Lower lobe of right lung (tissue), 2 donors: ENCODE data around the gene SLC16A13. TPM values are rescaled to one million over a fixed set of nuclear protein-coding genes. Genes with fewer than 3 reads are reported as not detected.

Source experiments
- ATAC-seq, 2 donors: fragments of 200-7000 bp; cut with Tn5 transposase; one replicate each; pipeline ENCODE4 v1.9.1; 2020 to 2022; ENCODE audit warnings: mild to moderate bottlenecking in 2 of 2, moderate library complexity in 2 of 2
- DNase-seq: peaks from one replicate; pipeline ENCODE4 v3.0.0-alpha.2; 2020
- H3K27ac ChIP-seq: fragments of 200-600 bp; one replicate; pipeline ENCODE4 v1.8.0; 2022
- H3K27me3 ChIP-seq: fragments of 200-600 bp; one replicate; pipeline ENCODE4 v1.8.0; 2022; ENCODE audit warnings: low read depth
- H3K36me3 ChIP-seq: fragments of 200-600 bp; one replicate; pipeline ENCODE4 v1.8.0; 2022; ENCODE audit warnings: mild to moderate bottlenecking
- H3K4me1 ChIP-seq: fragments of 200-600 bp; one replicate; pipeline ENCODE4 v1.8.0; 2022
- H3K4me3 ChIP-seq: fragments of 200-600 bp; one replicate; pipeline ENCODE4 v1.8.0; 2022; ENCODE audit warnings: mild to moderate bottlenecking
- H3K9me3 ChIP-seq: fragments of 200-600 bp; one replicate; pipeline ENCODE4 v1.8.0; 2022
- intact Hi-C: fragments of 100-400 bp; cut with DNase I; formaldehyde crosslinking; loops from one replicate; pipeline ENCODE4 v1.11.0; 2022
- total RNA-seq: library from RNA; stranded (reverse); fragmentation: NEBNext Ultra II Directional; extraction: Animal tissue kit (Norgen Biotek cat#: 25700); gene quantifications from one replicate; pipeline ENCODE4 v1.2.1, GENCODE V29; 2021
- TF ChIP-seq, protein P1 (sequence below): fragments of 200-600 bp; IDR thresholded peaks from one replicate; pipeline ENCODE4 v1.8.0; 2022; ENCODE audit warnings: antibody characterized with exemption, mild to moderate bottlenecking
- donor health status: DM: no; HTN: yes; CAD: no; lungs with severe emphysema.

The SLC16A13 gene
- total RNA-seq, 1 donor from 2014 or later = 9.9 TPM

DNA sequence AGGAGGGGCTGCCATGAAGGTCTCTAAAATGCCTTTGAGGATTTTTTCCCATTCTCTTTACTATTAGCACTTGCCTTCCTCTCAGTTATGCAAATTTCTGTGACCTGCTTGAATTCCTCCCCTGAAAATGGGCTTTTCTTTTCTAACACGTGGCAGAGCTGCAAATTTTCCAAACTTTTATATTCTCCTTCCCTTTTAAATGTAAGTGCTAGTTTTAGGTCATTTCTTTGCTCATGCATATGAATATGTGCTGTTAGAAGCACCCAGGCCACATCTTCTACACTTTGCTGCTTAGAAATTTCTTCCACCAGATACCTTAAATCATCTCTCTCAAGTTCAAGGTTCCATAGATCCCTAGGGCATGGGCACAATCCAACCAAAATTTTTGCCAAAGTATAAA, 32.5 kb downstream of the SLC16A13 start:
- intact Hi-C loops = no loop called here
- Histone ChIP-seq H3K4me1 (no peaks in the 10 kb centered on the region), H3K4me3 (no peak overlapping the region), H3K27ac (no peak overlapping the region), H3K9me3 (peaks cover 5% of the 10 kb centered on the region), H3K36me3 (no peaks in the 10 kb centered on the region), H3K27me3 (no peaks in the 10 kb centered on the region)
- ATAC-seq (no peak), DNase-seq (no peak)
- TF ChIP-seq, protein P1, sequence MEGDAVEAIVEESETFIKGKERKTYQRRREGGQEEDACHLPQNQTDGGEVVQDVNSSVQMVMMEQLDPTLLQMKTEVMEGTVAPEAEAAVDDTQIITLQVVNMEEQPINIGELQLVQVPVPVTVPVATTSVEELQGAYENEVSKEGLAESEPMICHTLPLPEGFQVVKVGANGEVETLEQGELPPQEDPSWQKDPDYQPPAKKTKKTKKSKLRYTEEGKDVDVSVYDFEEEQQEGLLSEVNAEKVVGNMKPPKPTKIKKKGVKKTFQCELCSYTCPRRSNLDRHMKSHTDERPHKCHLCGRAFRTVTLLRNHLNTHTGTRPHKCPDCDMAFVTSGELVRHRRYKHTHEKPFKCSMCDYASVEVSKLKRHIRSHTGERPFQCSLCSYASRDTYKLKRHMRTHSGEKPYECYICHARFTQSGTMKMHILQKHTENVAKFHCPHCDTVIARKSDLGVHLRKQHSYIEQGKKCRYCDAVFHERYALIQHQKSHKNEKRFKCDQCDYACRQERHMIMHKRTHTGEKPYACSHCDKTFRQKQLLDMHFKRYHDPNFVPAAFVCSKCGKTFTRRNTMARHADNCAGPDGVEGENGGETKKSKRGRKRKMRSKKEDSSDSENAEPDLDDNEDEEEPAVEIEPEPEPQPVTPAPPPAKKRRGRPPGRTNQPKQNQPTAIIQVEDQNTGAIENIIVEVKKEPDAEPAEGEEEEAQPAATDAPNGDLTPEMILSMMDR = no peak

DNA sequence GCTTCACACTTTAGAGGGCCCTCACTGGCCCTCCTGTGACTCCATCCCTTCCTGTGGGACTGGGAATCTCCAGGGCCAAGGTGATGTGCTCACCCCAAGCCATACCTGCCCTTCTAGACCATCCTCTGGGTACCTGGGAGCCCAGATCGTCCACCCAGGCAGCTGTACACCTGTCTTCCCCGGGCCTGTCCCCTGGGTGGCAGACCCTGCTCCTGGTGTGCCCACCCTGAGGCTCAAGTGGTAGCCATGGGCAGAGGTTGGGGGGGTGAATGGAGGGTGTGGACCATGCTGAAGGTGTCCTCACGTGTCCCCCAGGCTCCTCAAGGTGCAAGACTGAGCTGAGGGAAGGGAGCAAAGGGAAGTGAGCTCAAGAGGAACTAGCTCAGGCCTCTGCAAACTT, 34.9 kb downstream of the SLC16A13 start:
- no peak overlapping the region for H3K4me3 ChIP-seq
- ATAC-seq (peak in 1 of 2 donors; percentile 25), DNase-seq (no peak)
- H3K27me3 ChIP-seq = no peaks in the 10 kb centered on the region
- no peak overlapping the region for H3K27ac ChIP-seq
- TF ChIP-seq, protein P1 = no peak
- no peaks in the 10 kb centered on the region for H3K4me1 ChIP-seq
- peaks cover 5% of the 10 kb centered on the region for H3K9me3 ChIP-seq
- H3K36me3 ChIP-seq = no peaks in the 10 kb centered on the region
- intact Hi-C loops = no loop called here

DNA sequence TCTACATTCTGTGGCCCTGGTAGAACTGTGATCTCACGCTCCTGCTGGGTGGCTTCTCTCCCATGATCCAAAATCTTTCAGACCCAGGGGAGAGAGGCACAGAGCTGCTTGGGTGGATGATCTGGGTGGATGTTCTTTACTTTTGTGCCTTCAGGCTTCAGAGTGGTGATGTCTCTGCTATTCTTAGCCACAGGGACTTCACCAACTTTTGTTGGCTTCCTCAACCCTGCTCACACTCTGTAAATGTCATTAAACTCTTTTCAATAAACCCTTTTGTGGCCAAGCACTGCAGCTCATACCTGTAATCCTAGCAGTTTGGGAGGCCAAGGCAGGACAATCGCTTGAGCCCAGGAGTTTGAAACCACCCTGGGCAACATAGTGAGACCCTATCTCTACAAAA, 36.6 kb downstream of the SLC16A13 start:
- peaks cover 5% of the 10 kb centered on the region for H3K9me3 ChIP-seq
- intact Hi-C loops = no loop called here
- H3K36me3 ChIP-seq = no peaks in the 10 kb centered on the region
- ATAC-seq = no peak
- H3K27ac ChIP-seq = no peak overlapping the region
- no peaks in the 10 kb centered on the region for H3K27me3 ChIP-seq
- no peaks in the 10 kb centered on the region for H3K4me1 ChIP-seq
- TF ChIP-seq, protein P1 = no peak
- no peak overlapping the region for H3K4me3 ChIP-seq
- no peak for DNase-seq

DNA sequence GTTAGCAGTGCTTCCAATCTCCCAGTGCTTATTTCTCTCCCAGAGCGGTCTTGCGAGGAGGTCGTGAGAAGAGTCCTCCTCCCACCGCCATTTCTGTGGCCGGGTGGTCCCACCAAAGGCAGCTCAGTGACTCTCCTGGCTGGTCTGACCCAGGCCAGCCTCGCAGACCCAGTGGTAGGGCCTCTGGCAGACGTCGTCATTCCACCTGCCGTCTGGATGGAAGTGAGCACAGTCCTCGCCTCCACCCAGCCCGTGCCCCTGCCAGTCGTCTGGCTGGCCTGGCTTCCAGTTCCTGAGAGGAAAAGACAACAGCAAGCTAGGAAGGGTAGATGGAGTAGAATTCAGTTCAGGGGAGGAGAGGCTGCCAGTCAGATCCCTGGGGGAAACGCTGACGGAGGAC, 39.1 kb downstream of the SLC16A13 start:
- ATAC-seq (no peak), DNase-seq (no peak)
- TF ChIP-seq, protein P1 = no peak
- Histone ChIP-seq H3K4me1 (peaks cover 4% of the 10 kb centered on the region), H3K36me3 (no peaks in the 10 kb centered on the region), H3K27me3 (no peaks in the 10 kb centered on the region), H3K9me3 (no peaks in the 10 kb centered on the region), H3K4me3 (no peak overlapping the region), H3K27ac (no peak overlapping the region)
- intact Hi-C loops = no loop called here

GRCh38 chr17:7077911-7078546, 42.2 kb downstream of the SLC16A13 start:
- intact Hi-C loops = no loop called here

More at GRCh38 chr17:7077911-7078546, 42.2 kb downstream of the SLC16A13 start:
- H3K27ac ChIP-seq = no peak overlapping the region
- no peak for DNase-seq
- no peaks in the 10 kb centered on the region for H3K27me3 ChIP-seq
- TF ChIP-seq, protein P1 = no peak
- H3K4me1 ChIP-seq = peaks cover 14% of the 10 kb centered on the region
- H3K4me3 ChIP-seq = no peak overlapping the region
- H3K9me3 ChIP-seq = no peaks in the 10 kb centered on the region
- ATAC-seq = no peak
- H3K36me3 ChIP-seq = no peaks in the 10 kb centered on the region
